GM23338 (cell line): ENCODE results near the gene DPF3.

Experiments
- CTCF ChIP-seq, 2 experiments: fragments of 200-600 bp in 1 of 2; sonication (generic) in 1 of 2; conservative IDR thresholded peaks; 2 replicates each; pipeline versions ENCODE4 v1.5.1 to v1.6.1; 2016 to 2017; ENCODE audit warnings: antibody characterized with exemption in 2 of 2, low read depth in 2 of 2, mild to moderate bottlenecking in 2 of 2, moderate library complexity in 1 of 2
- EZH2 ChIP-seq: fragments of 200-600 bp; sonication (generic); IDR thresholded peaks from one replicate; pipeline ENCODE4 v1.8.0; 2017; ENCODE audit warnings: antibody characterized with exemption, mild to moderate bottlenecking, low read depth; ENCODE audit not compliant: unreplicated experiment
- REST ChIP-seq: IDR thresholded peaks from one replicate; pipeline ENCODE4 v1.6.1; 2018; ENCODE audit warnings: antibody characterized with exemption; ENCODE audit not compliant: unreplicated experiment

- TF ChIP-seq EZH2 (no peak), REST (no peak), CTCF (conservative IDR thresholded peaks at IDR 0.05; ENCODE audit: low read depth in 2 of 2) (no peak)
These were observed 118.8 kb downstream of the DPF3 start for GRCh38 chr14:72774894-72775620.
